ENCODE results near the gene PDE2A.
A peak's percentile ranks its signal among the peaks of the same experiment; 100 is the strongest.

Gene PDE2A

GRCh38 chr11:72682238-72682857 is 8.1 kb upstream of the PDE2A start:
- DNase-seq: no peak

GRCh38 chr11:72681226-72682153 is 7.3 kb upstream of the PDE2A start:
- DNase-seq: no peak

- DNase-seq: no peak
These were observed 6.5 kb upstream of the PDE2A start for GRCh38 chr11:72680624-72681158.

- DNase-seq: no peak
These were observed 5.6 kb upstream of the PDE2A start for GRCh38 chr11:72679869-72680268.

- no peak for DNase-seq
These were observed 4.3 kb upstream of the PDE2A start for GRCh38 chr11:72678524-72678923.

- DNase-seq: peak; percentile 71
These were observed 2.7 kb upstream of the PDE2A start for GRCh38 chr11:72676861-72677341.

- no peak for DNase-seq
These were observed 999 bp upstream of the PDE2A start for GRCh38 chr11:72675221-72675620.

- DNase-seq: no peak
These were observed 809 bp downstream of the PDE2A start for GRCh38 chr11:72673284-72673942.

GRCh38 chr11:72672597-72673238 is 1.5 kb downstream of the PDE2A start:
- DNase-seq: no peak

- no peak for DNase-seq
These were observed 2.8 kb downstream of the PDE2A start for GRCh38 chr11:72671152-72672099.

GRCh38 chr11:72670041-72670440 is 4.2 kb downstream of the PDE2A start:
- DNase-seq: no peak

- DNase-seq: no peak
These were observed 4.7 kb downstream of the PDE2A start for GRCh38 chr11:72669527-72669926.

GRCh38 chr11:72668629-72669347 is 5.4 kb downstream of the PDE2A start:
- DNase-seq: peak; percentile 40

GRCh38 chr11:72665911-72666472 is 8.2 kb downstream of the PDE2A start:
- DNase-seq: no peak

- DNase-seq: no peak
These were observed 12.2 kb downstream of the PDE2A start for GRCh38 chr11:72662036-72662435.

GRCh38 chr11:72661486-72661885 is 12.7 kb downstream of the PDE2A start:
- no peak for DNase-seq

GRCh38 chr11:72658989-72659640 is 15.1 kb downstream of the PDE2A start:
- no peak for DNase-seq

GRCh38 chr11:72657411-72658100 is 16.7 kb downstream of the PDE2A start:
- no peak for DNase-seq

- DNase-seq: no peak
These were observed 18.2 kb downstream of the PDE2A start for GRCh38 chr11:72655896-72656464.
